Coronary artery (tissue), 2 donors: ENCODE data around the gene FAM83F.
A peak's percentile ranks its signal among the peaks of the same experiment; 100 is the strongest.

ENCODE experiments used
- DNase-seq: peaks from one replicate; pipeline ENCODE4 v3.0.0-alpha.2; 2017; ENCODE audit warnings: low spot score
- H3K27ac ChIP-seq, 2 donors: fragments of 200-600 bp; sonication (generic); one replicate each; pipeline ENCODE4 v1.5.1; 2016 to 2019
- H3K4me3 ChIP-seq: fragments of 200-600 bp; sonication (generic); 2 replicates; pipeline ENCODE4 v1.5.1; 2016; ENCODE audit warnings: mild to moderate bottlenecking, moderate library complexity
- CTCF ChIP-seq: fragments of 200-600 bp; sonication (generic); IDR thresholded peaks from one replicate; pipeline ENCODE4 v1.5.1; 2019; ENCODE audit warnings: antibody characterized with exemption

FAM83F gene

GRCh38 chr22:40042312-40042711 lies 47.6 kb downstream of the FAM83F start:
- no peak for TF ChIP-seq CTCF
- H3K4me3 ChIP-seq = no peak overlapping the region
- no peak overlapping the region for H3K27ac ChIP-seq
- DNase-seq = no peak

GRCh38 chr22:40043081-40043480 lies 48.3 kb downstream of the FAM83F start:
- Histone ChIP-seq H3K27ac (peak overlapping the region; percentile 90 to 95), H3K4me3 (peak overlapping the region; percentile 95)
- TF ChIP-seq CTCF = no peak
- DNase-seq = peak; percentile 75

- no peak for TF ChIP-seq CTCF
- peak overlapping the region; percentile 90 to 95 for H3K27ac ChIP-seq
- peak; percentile 70 for DNase-seq
- H3K4me3 ChIP-seq = peak overlapping the region; percentile 95
These were observed 49.0 kb downstream of the FAM83F start for GRCh38 chr22:40043793-40044101.

- no peak for TF ChIP-seq CTCF
- Histone ChIP-seq H3K27ac (peak overlapping the region; percentile 90 to 95), H3K4me3 (peak overlapping the region; percentile 95)
- peak; percentile 99 for DNase-seq
These were observed 49.5 kb downstream of the FAM83F start for GRCh38 chr22:40044102-40044869.

GRCh38 chr22:40044870-40045834 lies 50.4 kb downstream of the FAM83F start:
- peak overlapping the region; percentile 95 for H3K4me3 ChIP-seq
- no peak for TF ChIP-seq CTCF
- peak; percentile 77 for DNase-seq
- peak overlapping the region; percentile 90 to 95 for H3K27ac ChIP-seq

GRCh38 chr22:40046126-40046525 lies 51.4 kb downstream of the FAM83F start:
- no peak for DNase-seq
- no peak for TF ChIP-seq CTCF
- Histone ChIP-seq H3K4me3 (peak overlapping the region; percentile 95), H3K27ac (no peak overlapping the region)
